Neural progenitor cell (in vitro differentiated cells): Measurements from ENCODE around the gene CASK.

Source experiments
- CTCF ChIP-seq: fragments of 200-600 bp; sonication (generic); IDR thresholded peaks from 2 replicates; pipeline ENCODE4 v1.5.1; 2017; ENCODE audit warnings: antibody characterized with exemption, mild to moderate bottlenecking
- EZH2 ChIP-seq: fragments of 200-600 bp; sonication (generic); IDR thresholded peaks from 2 replicates; pipeline ENCODE4 v1.6.1; 2017; ENCODE audit warnings: antibody characterized with exemption, mild to moderate bottlenecking, moderate library complexity
- EZH2phosphoT487 ChIP-seq: fragments of 200-600 bp; sonication (generic); IDR thresholded peaks from 2 replicates; pipeline ENCODE4 v1.6.1; 2017; ENCODE audit warnings: antibody characterized with exemption

- TF ChIP-seq CTCF (no peak), EZH2 (no peak), EZH2phosphoT487 (no peak)
These were observed 319.8 kb downstream of the CASK start for GRCh38 chrX:41603596-41603995.
